ENCODE results near the gene CCL28.

Gene CCL28

DNA sequence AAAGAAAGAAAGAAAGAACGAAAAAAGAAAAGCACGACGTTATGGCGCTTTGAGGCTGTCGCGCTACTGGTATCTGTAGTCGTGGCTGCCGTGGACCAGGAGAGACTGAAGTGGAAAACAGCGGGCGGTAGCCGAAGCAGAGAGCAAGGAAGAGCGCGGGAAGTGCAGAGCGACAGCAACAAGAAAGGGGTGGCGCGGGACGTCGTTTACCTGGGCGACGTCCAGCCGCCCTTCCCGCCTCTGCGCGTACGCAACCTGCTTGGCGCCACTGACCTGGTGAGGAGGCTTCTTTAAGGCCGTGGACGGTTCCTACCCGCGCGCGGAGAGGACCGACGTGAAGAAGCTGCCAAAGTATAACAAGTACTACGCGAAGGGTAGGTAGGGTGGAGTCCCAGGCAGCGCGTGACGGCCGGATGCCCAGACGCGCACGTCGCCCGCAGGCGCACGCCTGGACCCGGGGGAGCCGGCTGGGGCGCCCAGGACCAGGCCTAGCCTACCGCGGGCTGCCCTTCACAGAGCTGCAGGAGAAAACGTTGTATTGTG lies 15.4 kb downstream of the CCL28 start:
- DNase-seq (ENCODE audit: low read depth) = no peak
- peak overlapping the region; percentile 48 for H3K4me3 ChIP-seq (ENCODE audit: low read depth, low read length)
- in situ Hi-C loops (cut with HindIII; ENCODE audit: low sequenced_read_pairs) = no loop called here
- TF ChIP-seq CTCF (IDR thresholded peaks at IDR 0.05; ENCODE audit: low read depth, low read length, missing control alignments) = no peak

- TF ChIP-seq CTCF (IDR thresholded peaks at IDR 0.05; ENCODE audit: low read depth, low read length, missing control alignments) = no peak
- no peak overlapping the region for H3K4me3 ChIP-seq (ENCODE audit: low read depth, low read length)
- in situ Hi-C loops (cut with HindIII; ENCODE audit: low sequenced_read_pairs) = no loop called here
- no peak for DNase-seq (ENCODE audit: low read depth)
Measured at GRCh38 chr5:43390471-43390870, 21.7 kb downstream of the CCL28 start.

- H3K4me3 ChIP-seq (ENCODE audit: low read depth, low read length) = no peak overlapping the region
- TF ChIP-seq CTCF (IDR thresholded peaks at IDR 0.05; ENCODE audit: low read depth, low read length, missing control alignments) = peak; percentile 84
- in situ Hi-C loops (cut with HindIII; ENCODE audit: low sequenced_read_pairs) = no loop called here
- DNase-seq (ENCODE audit: low read depth) = peak; percentile 83
Measured at GRCh38 chr5:43389679-43390329, 22.4 kb downstream of the CCL28 start.

- H3K4me3 ChIP-seq (ENCODE audit: low read depth, low read length) = no peak overlapping the region
- no peak for DNase-seq (ENCODE audit: low read depth)
- TF ChIP-seq CTCF (IDR thresholded peaks at IDR 0.05; ENCODE audit: low read depth, low read length, missing control alignments) = no peak
- in situ Hi-C loops (cut with HindIII; ENCODE audit: low sequenced_read_pairs) = no loop called here
Measured at GRCh38 chr5:43386960-43387362, 25.2 kb downstream of the CCL28 start.

- in situ Hi-C loops (cut with HindIII; ENCODE audit: low sequenced_read_pairs) = no loop called here
- no peak for DNase-seq (ENCODE audit: low read depth)
- no peak for TF ChIP-seq CTCF (IDR thresholded peaks at IDR 0.05; ENCODE audit: low read depth, low read length, missing control alignments)
- no peak overlapping the region for H3K4me3 ChIP-seq (ENCODE audit: low read depth, low read length)
Measured at GRCh38 chr5:43376496-43377140, 35.6 kb downstream of the CCL28 start.

- in situ Hi-C loops (cut with HindIII; ENCODE audit: low sequenced_read_pairs) = no loop called here
- no peak for TF ChIP-seq CTCF (IDR thresholded peaks at IDR 0.05; ENCODE audit: low read depth, low read length, missing control alignments)
- DNase-seq (ENCODE audit: low read depth) = no peak
- no peak overlapping the region for H3K4me3 ChIP-seq (ENCODE audit: low read depth, low read length)
Measured at GRCh38 chr5:43371821-43372220, 40.4 kb downstream of the CCL28 start.

Measured in astrocyte of the cerebellum (primary cell).